ENCODE data around the gene FOXA3.

- TF ChIP-seq CTCF (conservative IDR thresholded peaks at IDR 0.05 in 1 of 2, IDR thresholded peaks at IDR 0.05 in 1 of 2; ENCODE audit: extremely low read depth in 1 of 2, insufficient read depth in 1 of 2, low read depth in 1 of 2, low read length in 2 of 2) (peak; percentile 11 to 27), EZH2 (IDR thresholded peaks at IDR 0.05; ENCODE audit: borderline replicate concordance, low read length) (no peak)
These were observed 15.2 kb upstream of the FOXA3 start for GRCh38 chr19:45848922-45849321.

Data from mammary epithelial cell (primary cell).